Activated naive CD4-positive, alpha-beta T cell treated with anti-CD3 and anti-CD28 coated beads for 36 hours (primary cell): ENCODE data around the gene CCM2. TPM values are rescaled to one million over a fixed set of nuclear protein-coding genes. Genes with fewer than 3 reads are reported as not detected.

ENCODE experiments used
- CTCF ChIA-PET: fragments of 350-600 bp; sonication (Branson Sonifier 250); formaldehyde crosslinking; loops from one replicate; lab custom pipeline; 2021; ENCODE audit warnings: antibody characterized with exemption; lab: Charles Lee
- DNase-seq: peaks from one replicate; pipeline ENCODE4 v3.0.0-alpha.2; 2020
- H3K27ac Mint-ChIP-seq: one replicate; pipeline ENCODE4 v1.8.0; 2021; ENCODE audit warnings: mild to moderate bottlenecking, mixed read lengths
- H3K27me3 Mint-ChIP-seq: one replicate; pipeline ENCODE4 v1.8.0; 2021; ENCODE audit warnings: low read depth, mixed read lengths
- H3K36me3 Mint-ChIP-seq: one replicate; pipeline ENCODE4 v1.8.0; 2021; ENCODE audit warnings: low read depth, mixed read lengths
- H3K4me1 Mint-ChIP-seq: one replicate; pipeline ENCODE4 v1.8.0; 2021; ENCODE audit warnings: low read depth, mixed read lengths
- H3K4me3 Mint-ChIP-seq: one replicate; pipeline ENCODE4 v1.8.0; 2021; ENCODE audit warnings: mild to moderate bottlenecking, moderate library complexity, mixed read lengths
- H3K9me3 Mint-ChIP-seq: one replicate; pipeline ENCODE4 v1.8.0; 2021; ENCODE audit warnings: mixed read lengths
- intact Hi-C: fragments of 100-400 bp; cut with micrococcal nuclease; formaldehyde crosslinking; loops from one replicate; pipeline ENCODE4 v1.15.1; 2023
- total RNA-seq, 2 experiments: library from RNA; stranded (reverse); gene quantifications; one replicate each; pipeline ENCODE4 v1.2.3, GENCODE V29; 2021

CCM2 gene
- total RNA-seq, 2 experiments from 2014 or later: 87.9 to 88.3 TPM

GRCh38 chr7:44998153-44998871, 1.7 kb upstream of the CCM2 start:
- Mint-ChIP-seq H3K4me3 (peak overlapping the region; percentile 47), H3K9me3 (no peaks in the 10 kb centered on the region), H3K36me3 (peaks cover 14% of the 10 kb centered on the region), H3K27me3 (no peaks in the 10 kb centered on the region), H3K4me1 (peaks cover 50% of the 10 kb centered on the region), H3K27ac (peak overlapping the region; percentile 38)
- DNase-seq: no peak
- CTCF ChIA-PET: interaction anchor here (1.1 to 2.0 kb wide), 5 partner anchors 13 to 38 kb away, joined by 3 to 6 read pairs (median 4); no protein-coding TSS in a partner anchor
- intact Hi-C loops: no loop called here

GRCh38 chr7:44999245-45000092, 532 bp upstream of the CCM2 start:
- Mint-ChIP-seq H3K9me3 (no peaks in the 10 kb centered on the region), H3K27me3 (no peaks in the 10 kb centered on the region), H3K4me3 (peak overlapping the region; percentile 88), H3K27ac (peak overlapping the region; percentile 94), H3K36me3 (peaks cover 18% of the 10 kb centered on the region), H3K4me1 (peaks cover 56% of the 10 kb centered on the region)
- intact Hi-C loops: loop anchor here (1.0 kb wide), 7 partner anchors 13 to 417 kb away; partner anchors contain the start of genes OGDH, PPIA, PURB and TMED4
- peak; percentile 100 for DNase-seq
- CTCF ChIA-PET: interaction anchor here (0.6 to 1.1 kb wide), 6 partner anchors 9 to 95 kb away, joined by 3 to 5 read pairs (median 4); no protein-coding TSS in a partner anchor

GRCh38 chr7:45001138-45001694, 1.2 kb downstream of the CCM2 start:
- peak; percentile 88 for DNase-seq
- Mint-ChIP-seq H3K36me3 (peaks cover 25% of the 10 kb centered on the region), H3K4me3 (peak overlapping the region; percentile 88), H3K27ac (peak overlapping the region; percentile 96), H3K9me3 (no peaks in the 10 kb centered on the region), H3K4me1 (peaks cover 48% of the 10 kb centered on the region), H3K27me3 (no peaks in the 10 kb centered on the region)
- CTCF ChIA-PET: interaction anchor here (0.6 to 3.1 kb wide), 15 partner anchors 9 to 182 kb away, joined by 3 to 22 read pairs (median 4); no protein-coding TSS in a partner anchor
- intact Hi-C loops: loop anchor here (1.0 kb wide), 6 partner anchors 22 to 363 kb away; partner anchors contain the start of genes H2AZ2, MYO1G and TBRG4

- peaks cover 25% of the 10 kb centered on the region for H3K36me3 Mint-ChIP-seq
- intact Hi-C loops: loop anchor here (1.0 kb wide), 6 partner anchors 23 to 364 kb away; partner anchors contain the start of genes H2AZ2, MYO1G and TBRG4
- CTCF ChIA-PET: interaction anchor here (0.6 to 3.1 kb wide), 13 partner anchors 8 to 183 kb away, joined by 3 to 22 read pairs (median 4); no protein-coding TSS in a partner anchor
- peaks cover 43% of the 10 kb centered on the region for H3K4me1 Mint-ChIP-seq
- H3K27me3 Mint-ChIP-seq: no peaks in the 10 kb centered on the region
- H3K9me3 Mint-ChIP-seq: no peaks in the 10 kb centered on the region
- H3K4me3 Mint-ChIP-seq: peak overlapping the region; percentile 88
- DNase-seq: no peak
- peak overlapping the region; percentile 96 for H3K27ac Mint-ChIP-seq
Observed at GRCh38 chr7:45001826-45002225, 1.8 kb downstream of the CCM2 start.

GRCh38 chr7:45003789-45004188, 3.8 kb downstream of the CCM2 start:
- intact Hi-C loops: no loop called here
- H3K4me1 Mint-ChIP-seq: peaks cover 49% of the 10 kb centered on the region
- CTCF ChIA-PET: interaction anchor here (0.9 to 3.1 kb wide), 5 partner anchors 17 to 206 kb away, joined by 3 to 18 read pairs (median 3); no protein-coding TSS in a partner anchor
- no peaks in the 10 kb centered on the region for H3K27me3 Mint-ChIP-seq
- H3K9me3 Mint-ChIP-seq: no peaks in the 10 kb centered on the region
- DNase-seq: no peak
- H3K36me3 Mint-ChIP-seq: peaks cover 30% of the 10 kb centered on the region
- H3K27ac Mint-ChIP-seq: no peak overlapping the region
- no peak overlapping the region for H3K4me3 Mint-ChIP-seq

GRCh38 chr7:45007106-45007505, 7.1 kb downstream of the CCM2 start:
- Mint-ChIP-seq H3K36me3 (peaks cover 32% of the 10 kb centered on the region), H3K4me3 (no peak overlapping the region), H3K27me3 (no peaks in the 10 kb centered on the region), H3K27ac (no peak overlapping the region), H3K9me3 (no peaks in the 10 kb centered on the region), H3K4me1 (peaks cover 45% of the 10 kb centered on the region)
- no peak for DNase-seq
- CTCF ChIA-PET: interaction anchor here (1.1 kb wide), 1 partner anchor 14 kb away, joined by 5 read pairs; no protein-coding TSS in a partner anchor
- intact Hi-C loops: no loop called here

GRCh38 chr7:45007571-45008328, 7.7 kb downstream of the CCM2 start:
- Mint-ChIP-seq H3K9me3 (no peaks in the 10 kb centered on the region), H3K27me3 (no peaks in the 10 kb centered on the region), H3K4me3 (no peak overlapping the region), H3K4me1 (peaks cover 47% of the 10 kb centered on the region), H3K27ac (no peak overlapping the region), H3K36me3 (peaks cover 35% of the 10 kb centered on the region)
- CTCF ChIA-PET: interaction anchor here (1.1 kb wide), 1 partner anchor 14 kb away, joined by 5 read pairs; no protein-coding TSS in a partner anchor
- no peak for DNase-seq
- intact Hi-C loops: no loop called here

- Mint-ChIP-seq H3K27me3 (no peaks in the 10 kb centered on the region), H3K27ac (no peak overlapping the region)
Observed at GRCh38 chr7:45013465-45013967, 13.5 kb downstream of the CCM2 start.

GRCh38 chr7:45015313-45015712, 15.3 kb downstream of the CCM2 start:
- CTCF ChIA-PET: interaction anchor here (0.6 to 0.9 kb wide), 2 partner anchors 90 to 139 kb away, joined by 3 read pairs; no protein-coding TSS in a partner anchor
- no peak overlapping the region for H3K27ac Mint-ChIP-seq
- intact Hi-C loops: no loop called here
- H3K4me1 Mint-ChIP-seq: peaks cover 32% of the 10 kb centered on the region
- peaks cover 32% of the 10 kb centered on the region for H3K36me3 Mint-ChIP-seq
- no peaks in the 10 kb centered on the region for H3K27me3 Mint-ChIP-seq
- no peak overlapping the region for H3K4me3 Mint-ChIP-seq
- H3K9me3 Mint-ChIP-seq: no peaks in the 10 kb centered on the region
- DNase-seq: no peak

More at GRCh38 chr7:45013465-45013967, 13.5 kb downstream of the CCM2 start:
- H3K36me3 Mint-ChIP-seq: peaks cover 38% of the 10 kb centered on the region
- peaks cover 33% of the 10 kb centered on the region for H3K4me1 Mint-ChIP-seq
- CTCF ChIA-PET: interaction anchor here (1.1 kb wide), 1 partner anchor 24 kb away, joined by 3 read pairs; no protein-coding TSS in a partner anchor
- DNase-seq: no peak
- H3K9me3 Mint-ChIP-seq: no peaks in the 10 kb centered on the region
- intact Hi-C loops: no loop called here
- no peak overlapping the region for H3K4me3 Mint-ChIP-seq

- DNase-seq: no peak
- Mint-ChIP-seq H3K36me3 (peaks cover 28% of the 10 kb centered on the region), H3K27me3 (no peaks in the 10 kb centered on the region), H3K9me3 (no peaks in the 10 kb centered on the region), H3K4me3 (no peak overlapping the region), H3K27ac (no peak overlapping the region), H3K4me1 (peaks cover 42% of the 10 kb centered on the region)
- intact Hi-C loops: no loop called here
- CTCF ChIA-PET: no interaction called here
Observed at GRCh38 chr7:45017253-45017652, 17.3 kb downstream of the CCM2 start.

- intact Hi-C loops: no loop called here
- H3K9me3 Mint-ChIP-seq: peaks cover 6% of the 10 kb centered on the region
- H3K4me3 Mint-ChIP-seq: no peak overlapping the region
- H3K27me3 Mint-ChIP-seq: no peaks in the 10 kb centered on the region
- peaks cover 22% of the 10 kb centered on the region for H3K36me3 Mint-ChIP-seq
- CTCF ChIA-PET: interaction anchor here (0.9 to 2.2 kb wide), 5 partner anchors 11 to 40 kb away, joined by 3 to 7 read pairs (median 4); no protein-coding TSS in a partner anchor
- no peak for DNase-seq
- no peak overlapping the region for H3K27ac Mint-ChIP-seq
- peaks cover 48% of the 10 kb centered on the region for H3K4me1 Mint-ChIP-seq
Observed at GRCh38 chr7:45020915-45021314, 20.9 kb downstream of the CCM2 start.
